H9 (cell line): ENCODE results near the gene CCDC110. TPM values are rescaled to one million over a fixed set of nuclear protein-coding genes. Genes with fewer than 3 reads are reported as not detected.

ENCODE experiments used
- DNase-seq: peaks from one replicate; pipeline ENCODE4 v3.0.0-alpha.2; 2017
- H2AFZ ChIP-seq: one replicate; pipeline ENCODE4 v1.6.1; 2013; ENCODE audit warnings: mild to moderate bottlenecking, low read length, control low read depth, moderate library complexity
- H2AK5ac ChIP-seq: 2 replicates; pipeline ENCODE4 v1.6.1; 2013; ENCODE audit warnings: low read length, control low read depth, mixed read lengths; ENCODE audit not compliant: insufficient read length
- H2BK120ac ChIP-seq: one replicate; pipeline ENCODE4 v1.6.1; 2013; ENCODE audit warnings: low read depth, mild to moderate bottlenecking, low read length, control low read depth, inconsistent platforms; ENCODE audit not compliant: poor library complexity, severe bottlenecking
- H2BK12ac ChIP-seq: 2 replicates; pipeline ENCODE4 v1.6.1; 2013; ENCODE audit warnings: low read length, control low read depth, mixed read lengths, low read depth; ENCODE audit not compliant: insufficient read length
- H2BK15ac ChIP-seq: 2 replicates; pipeline ENCODE4 v1.6.1; 2013; ENCODE audit warnings: low read depth, low read length, control low read depth
- H2BK20ac ChIP-seq: one replicate; pipeline ENCODE4 v1.6.1; 2013; ENCODE audit warnings: low read depth, mild to moderate bottlenecking, low read length, control low read depth, inconsistent platforms; ENCODE audit not compliant: poor library complexity, severe bottlenecking
- H2BK5ac ChIP-seq: 2 replicates; pipeline ENCODE4 v1.6.1; 2013; ENCODE audit warnings: low read length, control low read depth, mixed read lengths; ENCODE audit not compliant: insufficient read length
- H3K14ac ChIP-seq: 2 replicates; pipeline ENCODE4 v1.6.1; 2013; ENCODE audit warnings: low read length, control low read depth; ENCODE audit not compliant: insufficient read depth
- H3K18ac ChIP-seq: 2 replicates; pipeline ENCODE4 v1.6.1; 2013; ENCODE audit warnings: low read depth, mild to moderate bottlenecking, mixed read lengths, low read length, control low read depth; ENCODE audit not compliant: insufficient read length
- H3K23ac ChIP-seq: 2 replicates; pipeline ENCODE4 v1.6.1; 2013; ENCODE audit warnings: low read length, control low read depth, mixed read lengths, low read depth; ENCODE audit not compliant: insufficient read length
- H3K23me2 ChIP-seq: 2 replicates; pipeline ENCODE4 v1.6.1; 2013; ENCODE audit warnings: low read depth, mild to moderate bottlenecking, mixed read lengths, low read length, control low read depth; ENCODE audit not compliant: insufficient read length, poor library complexity, severe bottlenecking
- H3K27ac ChIP-seq: 2 replicates; pipeline ENCODE4 v1.5.1; 2013; ENCODE audit warnings: low read length, control low read depth, mixed read lengths, low read depth; ENCODE audit not compliant: insufficient read length
- H3K27me3 ChIP-seq: 2 replicates; pipeline ENCODE4 v1.6.1; 2013; ENCODE audit warnings: low read length, control low read depth, inconsistent platforms; ENCODE audit not compliant: insufficient read depth
- H3K4ac ChIP-seq: 2 replicates; pipeline ENCODE4 v1.6.1; 2013; ENCODE audit warnings: low read depth, mild to moderate bottlenecking, control low read depth, inconsistent platforms, low read length, moderate library complexity
- H3K4me1 ChIP-seq: 2 replicates; pipeline ENCODE4 v1.6.1; 2013; ENCODE audit warnings: low read length, control low read depth, inconsistent platforms; ENCODE audit not compliant: insufficient read depth
- H3K4me2 ChIP-seq: 2 replicates; pipeline ENCODE4 v1.6.1; 2013; ENCODE audit warnings: low read length, control low read depth, mixed read lengths; ENCODE audit not compliant: insufficient read length, insufficient read depth
- H3K56ac ChIP-seq: 2 replicates; pipeline ENCODE4 v1.6.1; 2013; ENCODE audit warnings: low read depth, mild to moderate bottlenecking, mixed read lengths, low read length, control low read depth; ENCODE audit not compliant: insufficient read length
- H3K79me1 ChIP-seq: 2 replicates; pipeline ENCODE4 v1.6.1; 2013; ENCODE audit warnings: low read depth, mild to moderate bottlenecking, moderate library complexity, low read length, control low read depth, inconsistent platforms; ENCODE audit not compliant: insufficient read depth, poor library complexity, severe bottlenecking
- H3K79me2 ChIP-seq: 2 replicates; pipeline ENCODE4 v1.6.1; 2013; ENCODE audit warnings: low read length, control low read depth, inconsistent platforms; ENCODE audit not compliant: insufficient read depth
- H3K9ac ChIP-seq: 2 replicates; pipeline ENCODE4 v1.6.1; 2013; ENCODE audit warnings: low read length, control low read depth, mixed read lengths; ENCODE audit not compliant: insufficient read length; ENCODE audit errors: extremely low read depth
- H3K9me3 ChIP-seq: one replicate; pipeline ENCODE4 v1.6.1; 2013; ENCODE audit warnings: low read depth, low read length, inconsistent platforms; ENCODE audit not compliant: control insufficient read depth
- H3T11ph ChIP-seq: one replicate; pipeline ENCODE4 v1.6.1; 2013; ENCODE audit warnings: mild to moderate bottlenecking, low read length, control low read depth, inconsistent platforms
- H4K20me1 ChIP-seq: one replicate; pipeline ENCODE4 v1.6.1; 2013; ENCODE audit not compliant: control insufficient read depth, insufficient read length, insufficient read depth
- H4K5ac ChIP-seq: 2 replicates; pipeline ENCODE4 v1.6.1; 2013; ENCODE audit warnings: low read depth, mild to moderate bottlenecking, mixed read lengths, low read length, control low read depth; ENCODE audit not compliant: insufficient read length
- H4K8ac ChIP-seq: replicated peaks from 2 replicates; pipeline ENCODE4 v1.6.1; 2013; ENCODE audit warnings: low read length, control low read depth, mixed read lengths, low read depth; ENCODE audit not compliant: insufficient read length
- H4K91ac ChIP-seq: 2 replicates; pipeline ENCODE4 v1.6.1; 2013; ENCODE audit warnings: low read depth, mild to moderate bottlenecking, moderate library complexity, mixed read lengths, low read length, control low read depth; ENCODE audit not compliant: insufficient read length
- H3K27ac Mint-ChIP-seq, 3 experiments: 2 replicates in 2 of 3; 3 replicates in 1 of 3; pipeline ENCODE4 v1.8.0; 2020 to 2021; ENCODE audit warnings: mixed read lengths in 3 of 3, mild to moderate bottlenecking in 1 of 3, moderate library complexity in 1 of 3
- H3K27me3 Mint-ChIP-seq: 2 replicates; pipeline ENCODE4 v1.8.0; 2021; ENCODE audit warnings: low read depth, mild to moderate bottlenecking, moderate library complexity, mixed read lengths
- H3K36me3 Mint-ChIP-seq, 3 experiments: 2 replicates in 2 of 3; 3 replicates in 1 of 3; pipeline ENCODE4 v1.8.0; 2020 to 2021; ENCODE audit warnings: low read depth in 3 of 3, mixed read lengths in 3 of 3; ENCODE audit not compliant: insufficient read depth in 1 of 3
- H3K4me1 Mint-ChIP-seq, 2 experiments: 2 replicates each; pipeline ENCODE4 v1.8.0; 2020; ENCODE audit warnings: mixed read lengths in 2 of 2
- H3K4me3 Mint-ChIP-seq, 2 experiments: 2 replicates in 1 of 2; 3 replicates in 1 of 2; pipeline ENCODE4 v1.8.0; 2020 to 2021; ENCODE audit warnings: mild to moderate bottlenecking in 2 of 2, mixed read lengths in 2 of 2, moderate library complexity in 1 of 2
- H3K9me3 Mint-ChIP-seq, 2 experiments: 2 replicates in 1 of 2; 3 replicates in 1 of 2; pipeline ENCODE4 v1.8.0; 2020; ENCODE audit warnings: mild to moderate bottlenecking in 2 of 2, mixed read lengths in 2 of 2, moderate library complexity in 1 of 2
- WGBS: extraction: QIAGEN DNeasy Blood & Tissue Kit; methylation state at CpG from one replicate; pipeline ENCODE4 v1.1.7; 2013; ENCODE audit warnings: missing lambda C conversion rate, low lambda C conversion rate, mixed read lengths; ENCODE audit not compliant: insufficient read length; ENCODE audit errors: extremely low coverage; 5-methylcytosine and 5-hydroxymethylcytosine counted together
- total RNA-seq: library from RNA; stranded (reverse); gene quantifications from 2 replicates; pipeline ENCODE4 v1.2.1, GENCODE V29; 2021
- TF ChIP-seq, protein P1 (sequence below): fragments of 200-600 bp; sonication (generic); conservative IDR thresholded peaks from 3 replicates; pipeline ENCODE4 v1.8.0; 2021; ENCODE audit warnings: antibody characterized with exemption, mild to moderate bottlenecking

The CCDC110 gene
- total RNA-seq, 1 experiment from 2014 or later, result 2.3 TPM

DNA sequence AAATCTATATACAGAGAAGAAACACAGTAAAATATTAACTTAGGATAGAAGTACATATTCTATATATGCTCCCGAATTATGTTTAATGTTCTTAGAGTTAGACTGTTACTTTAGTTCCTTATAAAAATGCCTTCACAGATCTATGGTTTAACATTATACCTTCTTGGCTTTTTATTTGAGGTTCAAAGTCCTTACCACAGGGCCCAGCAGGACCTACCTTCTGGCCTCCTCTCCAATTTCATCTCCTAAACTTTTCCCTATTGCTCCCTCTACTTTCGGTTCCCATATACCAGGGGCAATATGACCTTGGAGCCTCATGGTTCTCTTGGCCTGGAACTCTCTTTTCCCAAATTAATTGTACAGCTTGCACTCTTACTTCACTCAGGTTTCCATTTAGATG is 63.1 kb downstream of the CCDC110 start:
- Histone ChIP-seq H3K56ac (no peak overlapping the region), H3K79me1 (no peaks in the 10 kb centered on the region), H4K8ac (no peak overlapping the region), H3K27me3 (no peaks in the 10 kb centered on the region), H2BK15ac (no peak overlapping the region), H3K14ac (no peak overlapping the region), H3K23ac (no peak overlapping the region), H4K91ac (no peak overlapping the region), H2BK12ac (no peak overlapping the region), H3K79me2 (no peaks in the 10 kb centered on the region), H2AK5ac (no peak overlapping the region), H3T11ph (no peak overlapping the region), H4K20me1 (no peaks in the 10 kb centered on the region), H3K4me2 (no peak overlapping the region), H3K23me2 (no peaks in the 10 kb centered on the region), H2BK20ac (no peak overlapping the region), H3K9ac (no peak overlapping the region), H3K4ac (no peak overlapping the region), H2BK120ac (no peak overlapping the region), H3K4me1 (no peaks in the 10 kb centered on the region), H3K18ac (no peak overlapping the region), H2AFZ (no peak overlapping the region), H2BK5ac (no peak overlapping the region), H3K9me3 (no peaks in the 10 kb centered on the region), H3K27ac (no peak overlapping the region), H4K5ac (no peak overlapping the region)
- H3K36me3 Mint-ChIP-seq, result peaks cover 7 to 61% (median 52%) of the 10 kb centered on the region in 3 experiments
- H3K27me3 Mint-ChIP-seq, result no peaks in the 10 kb centered on the region
- peaks cover 4 to 6% of the 10 kb centered on the region in 2 experiments; a peak in 4 of 5 replicates for H3K9me3 Mint-ChIP-seq
- H3K4me3 Mint-ChIP-seq, result no peak overlapping the region
- no peak overlapping the region for H3K27ac Mint-ChIP-seq
- no peaks in the 10 kb centered on the region for H3K4me1 Mint-ChIP-seq
- TF ChIP-seq, protein P1, sequence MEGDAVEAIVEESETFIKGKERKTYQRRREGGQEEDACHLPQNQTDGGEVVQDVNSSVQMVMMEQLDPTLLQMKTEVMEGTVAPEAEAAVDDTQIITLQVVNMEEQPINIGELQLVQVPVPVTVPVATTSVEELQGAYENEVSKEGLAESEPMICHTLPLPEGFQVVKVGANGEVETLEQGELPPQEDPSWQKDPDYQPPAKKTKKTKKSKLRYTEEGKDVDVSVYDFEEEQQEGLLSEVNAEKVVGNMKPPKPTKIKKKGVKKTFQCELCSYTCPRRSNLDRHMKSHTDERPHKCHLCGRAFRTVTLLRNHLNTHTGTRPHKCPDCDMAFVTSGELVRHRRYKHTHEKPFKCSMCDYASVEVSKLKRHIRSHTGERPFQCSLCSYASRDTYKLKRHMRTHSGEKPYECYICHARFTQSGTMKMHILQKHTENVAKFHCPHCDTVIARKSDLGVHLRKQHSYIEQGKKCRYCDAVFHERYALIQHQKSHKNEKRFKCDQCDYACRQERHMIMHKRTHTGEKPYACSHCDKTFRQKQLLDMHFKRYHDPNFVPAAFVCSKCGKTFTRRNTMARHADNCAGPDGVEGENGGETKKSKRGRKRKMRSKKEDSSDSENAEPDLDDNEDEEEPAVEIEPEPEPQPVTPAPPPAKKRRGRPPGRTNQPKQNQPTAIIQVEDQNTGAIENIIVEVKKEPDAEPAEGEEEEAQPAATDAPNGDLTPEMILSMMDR, result no peak
- no CpG with 5 or more reads among the region's 2 CpGs for WGBS
- DNase-seq, result no peak
